K562 (cell line): ENCODE measurements around the gene PPARD. TPM values are rescaled to one million over a fixed set of nuclear protein-coding genes. Genes with fewer than 3 reads are reported as not detected.

ENCODE experiments used
- ATAC-seq: fragments of 200-7000 bp; cut with Tn5 transposase; 3 replicates; pipeline ENCODE4 v1.9.1; 2020; ENCODE audit warnings: moderate library complexity
- BruUV-seq: library from RNA; stranded (reverse); fragments of 400-500 nt; replicated peaks from 2 replicates; lab custom pipeline; 2021; lab: Mats Ljungman, UMichigan
- CTCF ChIA-PET: fragments of 300-600 bp; formaldehyde crosslinking; extraction: SDS; loops from one replicate; lab custom pipeline; 2021; ENCODE audit warnings: low intra/inter-chr PET ratio; lab: Yijun Ruan, JAX
- POLR2A ChIA-PET: fragments of 300-600, 350-650 bp; sonication (Branson Sonifier 250); formaldehyde crosslinking; extraction: SDS; loops from one replicate; lab custom pipeline; 2021; ENCODE audit warnings: antibody characterized with exemption, inconsistent platforms; lab: Yijun Ruan, JAX
- DNase-seq, 4 experiments: peaks; one replicate each; pipeline versions ENCODE4 v3.0.0 to v3.0.0-alpha.2; 2011 to 2018; ENCODE audit warnings: low spot score in 3 of 4, mixed read lengths in 3 of 4; ENCODE audit errors: extremely low read depth in 1 of 4
- FAIRE-seq: peaks from 2 replicates; lab custom pipeline; 2011; peaks lifted over from hg19 to GRCh38; lab: Jason Lieb, UNC
- H2AFZ ChIP-seq: 2 replicates; pipeline ENCODE4 v1.6.0; 2011; ENCODE audit warnings: low read depth, low read length, control low read depth, inconsistent platforms
- H3K27ac ChIP-seq: fragments of 200-600 bp; 3 replicates; pipeline ENCODE4 v1.8.0; 2011; ENCODE audit warnings: low read depth, mild to moderate bottlenecking, control low read depth, inconsistent platforms, low read length, moderate library complexity, mixed read lengths; ENCODE audit errors: extremely low read depth
- H3K27me3 ChIP-seq, 2 experiments: fragments of 300-600 bp in 1 of 2; 2 replicates in 1 of 2; 3 replicates in 1 of 2; pipeline versions ENCODE4 v1.6.0 to v1.8.0; 2011; ENCODE audit warnings: inconsistent platforms in 2 of 2, low read length in 2 of 2, mild to moderate bottlenecking in 1 of 2, mixed read lengths in 1 of 2, moderate library complexity in 1 of 2; ENCODE audit not compliant: control insufficient read depth in 2 of 2, insufficient read depth in 2 of 2
- H3K36me3 ChIP-seq: fragments of 300-600 bp; 3 replicates; pipeline ENCODE4 v1.8.0; 2011; ENCODE audit warnings: mild to moderate bottlenecking, low read length, inconsistent platforms; ENCODE audit not compliant: control insufficient read depth, insufficient read depth
- H3K4me1 ChIP-seq, 2 experiments: fragments of 200-600 bp in 1 of 2; replicated peaks in 1 of 2; 2 replicates in 1 of 2; 3 replicates in 1 of 2; pipeline versions ENCODE4 v1.5.1 to v1.8.0; 2011; ENCODE audit warnings: inconsistent platforms in 2 of 2, low read length in 2 of 2, mild to moderate bottlenecking in 1 of 2, mixed read lengths in 1 of 2, moderate library complexity in 1 of 2; ENCODE audit not compliant: control insufficient read depth in 2 of 2, insufficient read depth in 2 of 2
- H3K4me2 ChIP-seq: 2 replicates; pipeline ENCODE4 v1.6.1; 2011; ENCODE audit warnings: low read length, control low read depth, inconsistent platforms, mixed read lengths; ENCODE audit not compliant: insufficient read depth
- H3K4me3 ChIP-seq: fragments of 200-600 bp; sonication (generic), shearing (Covaris generic); 2 replicates; pipeline ENCODE4 v1.5.1; 2016; ENCODE audit warnings: control low read depth, inconsistent platforms
- H3K79me2 ChIP-seq: fragments of 200-600 bp; 3 replicates; pipeline ENCODE4 v1.8.0; 2011; ENCODE audit warnings: low read length, inconsistent platforms; ENCODE audit not compliant: control insufficient read depth, insufficient read depth
- H3K9ac ChIP-seq, 2 experiments: 2 replicates each; pipeline versions ENCODE4 v1.6.0 to v1.6.1; 2011; ENCODE audit warnings: low read depth in 2 of 2, low read length in 2 of 2, control low read depth in 1 of 2, inconsistent platforms in 1 of 2, mild to moderate bottlenecking in 1 of 2, mixed read lengths in 1 of 2; ENCODE audit not compliant: insufficient read depth in 1 of 2
- H3K9me1 ChIP-seq: one replicate; pipeline ENCODE4 v1.6.0; 2011; ENCODE audit warnings: inconsistent platforms, mild to moderate bottlenecking, low read length, moderate library complexity; ENCODE audit not compliant: control insufficient read depth, insufficient read depth
- H3K9me3 ChIP-seq: replicated peaks from 2 replicates; pipeline ENCODE4 v1.5.1; 2011; ENCODE audit warnings: low read depth, low read length, inconsistent platforms; ENCODE audit not compliant: control insufficient read depth, insufficient read depth
- H4K20me1 ChIP-seq: replicated peaks from 2 replicates; pipeline ENCODE4 v1.6.1; 2011; ENCODE audit warnings: low read length, inconsistent platforms, mixed read lengths; ENCODE audit not compliant: control insufficient read depth, insufficient read depth
- ADNP ChIP-seq: fragments of 200-800 bp; sonication (Bioruptor generic); IDR thresholded peaks from 2 replicates; pipeline ENCODE4 v1.6.1; 2016; ENCODE audit warnings: missing genetic modification characterization, missing compliant biosample characterization
- WGBS: fragments of 100-300 bp; shearing (Covaris generic); methylation state at CpG from one replicate; pipeline ENCODE4 v1.1.6; 2016; ENCODE audit warnings: low coverage, mixed read lengths; ENCODE audit not compliant: insufficient coverage; ENCODE audit errors: missing lambda C conversion rate; 5-methylcytosine and 5-hydroxymethylcytosine counted together
- in situ Hi-C: fragments of 300-500 bp; cut with MboI; formaldehyde crosslinking; loops from 4 replicates; pipeline ENCODE4 v1.15.0; 2018; ENCODE audit warnings: inconsistent platforms, mixed read lengths
- intact Hi-C: fragments of 100-400 bp; cut with micrococcal nuclease; formaldehyde crosslinking; loops from 2 replicates; pipeline ENCODE4 v1.14.2; 2022
- polyA plus RNA-seq, 8 experiments: library from polyadenylated mRNA; depleted of rRNA in 4 of 8; stranded (reverse) in 5 of 8; unstranded in 3 of 8; fragments of >200 nt; fragmentation: Nextera tagmentation in 2 of 8; fragmentation: Illumina TruSeq in 1 of 8; extraction: Ambion mirVana in 2 of 8; extraction: Trizol in 1 of 8; gene quantifications; 2 replicates each; pipeline versions ENCODE4 v1.2.1 to v1.2.3, GENCODE V29; 2011 to 2014; ENCODE audit warnings: inconsistent platforms in 1 of 8, missing spikeins in 1 of 8
- total RNA-seq, 7 experiments: library from RNA; depleted of rRNA in 6 of 7; stranded (reverse); fragments of >200 nt in 6 of 7; fragmentation: Illumina TruSeq in 2 of 7; extraction: Trizol in 2 of 7; gene quantifications; 2 replicates each; pipeline versions ENCODE4 v1.2.1 to v1.2.3, GENCODE V29; 2011 to 2021; ENCODE audit warnings: low replicate concordance in 1 of 7

Gene PPARD
- total and polyA plus RNA-seq, 9 of the 15 experiments (the other 6 are each of a cell fraction or from before 2014, with no cell fraction given): 0.14 to 13.2 (median 3.8) TPM

GRCh38 chr6:35295521-35296315 is 46.6 kb upstream of the PPARD start:
- H3K79me2 ChIP-seq: peaks cover 22% of the 10 kb centered on the region
- POLR2A ChIA-PET: interaction anchor here (0.6 to 3.9 kb wide), 5 partner anchors 8 to 225 kb away, joined by 4 to 25 read pairs (median 6); partner anchors contain the start of gene RPL10A
- H3K9me1 ChIP-seq: no peaks in the 10 kb centered on the region
- TF ChIP-seq ADNP (tag): no peak
- no peaks in the 10 kb centered on the region; the same call in 1 of the 3 replicates for H3K36me3 ChIP-seq
- CTCF ChIA-PET: interaction anchor here (2.1 to 3.2 kb wide), 2 partner anchors 32 to 153 kb away, joined by 9 to 33 read pairs; no protein-coding TSS in a partner anchor
- no peaks in the 10 kb centered on the region for H3K9me3 ChIP-seq
- H3K4me2 ChIP-seq: no peak overlapping the region
- intact Hi-C loops (loop anchor here (2.0 to 10.0 kb wide), 4 partner anchors 227 to 659 kb away; partner anchors contain the start of gene ARMC12), in situ Hi-C loops (loop anchor here (5.0 kb wide), 1 partner anchor 442 kb away; the partner anchor contains the start of gene ARMC12)
- FAIRE-seq: no peak
- H3K27ac ChIP-seq: no peak overlapping the region
- no peaks in the 10 kb centered on the region for H3K27me3 ChIP-seq
- H2AFZ ChIP-seq: no peak overlapping the region
- ATAC-seq: no peak
- WGBS: 48% methylated on average over 3 of the region's 3 CpGs
- no TSS peak for BruUV-seq
- H3K4me3 ChIP-seq: no peak overlapping the region
- DNase-seq: no peak
- peak overlapping the region in 1 of 2 experiments; percentile 19; a peak in 2 of 4 replicates for H3K9ac ChIP-seq
- peaks cover 26 to 29% of the 10 kb centered on the region in 2 experiments for H3K4me1 ChIP-seq
- no peaks in the 10 kb centered on the region for H4K20me1 ChIP-seq
